ENCODE results near the gene OR11A1. TPM values are rescaled to one million over a fixed set of nuclear protein-coding genes. Genes with fewer than 3 reads are reported as not detected.

Gene OR11A1
- total and polyA plus RNA-seq, 2 donors (not counting 3 experiments of a cell fraction or from before 2014, with no cell fraction given): not detected

GRCh38 chr6:29419516-29419915, 37.4 kb downstream of the OR11A1 start:
- no peak overlapping the region for H3K9ac ChIP-seq (replicated peaks; ENCODE audit: extremely low read depth, insufficient read depth, low read length)
- H3K27me3 ChIP-seq (ENCODE audit: control insufficient read depth in 2 of 2, insufficient read depth in 2 of 2, low read length in 2 of 2): no peaks in the 10 kb centered on the region
- no peak overlapping the region for H3K4me3 ChIP-seq (replicated peaks in 1 of 3; ENCODE audit: insufficient read depth in 1 of 3, low read depth in 1 of 3, low read length in 3 of 3)
- BruUV-seq (replicated peaks): no TSS peak
- H3K79me2 ChIP-seq (ENCODE audit: control insufficient read depth, insufficient read depth, low read length): no peaks in the 10 kb centered on the region
- dilution Hi-C loops (cut with MboI; ENCODE audit: extremely low pct_ligation_motif_present, low sequenced_read_pairs) (no loop called here), intact Hi-C loops (cut with micrococcal nuclease) (no loop called here)
- no peaks in the 10 kb centered on the region for H3K4me1 ChIP-seq (ENCODE audit: control insufficient read depth, extremely low read depth, insufficient read depth, low read length)
- DNase-seq (ENCODE audit: low read depth, low spot score) (no peak), FAIRE-seq (no peak)
- H2AFZ ChIP-seq (ENCODE audit: low read depth, low read length): no peak overlapping the region
- H3K9me3 ChIP-seq (replicated peaks; ENCODE audit: control insufficient read depth, insufficient read depth, low read length): no peaks in the 10 kb centered on the region
- H3K4me2 ChIP-seq (ENCODE audit: insufficient read depth, low read length): no peak overlapping the region
- no peaks in the 10 kb centered on the region for H3K36me3 ChIP-seq (ENCODE audit: control insufficient read depth in 2 of 2, extremely low read depth in 1 of 2, insufficient read depth in 2 of 2, low read length in 2 of 2)
- TF ChIP-seq POLR2A (IDR thresholded peaks at IDR 0.05; ENCODE audit: low read depth, low read length): no peak
- TF ChIP-seq CTCF (IDR thresholded peaks at IDR 0.05; ENCODE audit: extremely low read depth in 1 of 2, insufficient read depth in 1 of 2, low read depth in 1 of 2, low read length in 2 of 2): no peak
- no peak for TF ChIP-seq MYC (IDR thresholded peaks at IDR 0.05; ENCODE audit: low read depth, low read length)
- TF ChIP-seq FOS (IDR thresholded peaks at IDR 0.05; ENCODE audit: borderline replicate concordance, insufficient read depth, low read length): no peak
- TF ChIP-seq, protein P1, sequence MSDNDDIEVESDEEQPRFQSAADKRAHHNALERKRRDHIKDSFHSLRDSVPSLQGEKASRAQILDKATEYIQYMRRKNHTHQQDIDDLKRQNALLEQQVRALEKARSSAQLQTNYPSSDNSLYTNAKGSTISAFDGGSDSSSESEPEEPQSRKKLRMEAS (IDR thresholded peaks at IDR 0.05; ENCODE audit: insufficient read depth, insufficient read length): no peak
- no peak for TF ChIP-seq JUN (IDR thresholded peaks at IDR 0.05; ENCODE audit: borderline replicate concordance, insufficient read depth, insufficient read length, low read depth)
- no peak for TF ChIP-seq GATA2 (IDR thresholded peaks at IDR 0.05; ENCODE audit: insufficient read depth, insufficient read length, low read depth, low read length)
- no peaks in the 10 kb centered on the region for H4K20me1 ChIP-seq (replicated peaks; ENCODE audit: control insufficient read depth, extremely low read depth, insufficient read depth, low read length)
- ChIA-PET CTCF (no interaction called here), POLR2A (no interaction called here)
- no peaks in the 10 kb centered on the region for H3K9me1 ChIP-seq (replicated peaks; ENCODE audit: control insufficient read depth, extremely low read depth, insufficient read depth, low read length)
- no peak overlapping the region for H3K27ac ChIP-seq (ENCODE audit: insufficient read depth, low read depth, low read length)

Measured in endothelial cell of umbilical vein (primary cell).